GM23338 (cell line): Measurements from ENCODE around the gene WASF2.

Experiments used
- CREB1 ChIP-seq: fragments of 250-450 bp; sonication (Bioruptor Pico); IDR thresholded peaks from 2 replicates; pipeline ENCODE4 v1.5.0; 2020; ENCODE audit warnings: low read depth, mild to moderate bottlenecking, moderate library complexity
- CTCF ChIP-seq, 2 experiments: fragments of 200-600 bp in 1 of 2; sonication (generic) in 1 of 2; conservative IDR thresholded peaks; 2 replicates each; pipeline versions ENCODE4 v1.5.1 to v1.6.1; 2016 to 2017; ENCODE audit warnings: antibody characterized with exemption in 2 of 2, low read depth in 2 of 2, mild to moderate bottlenecking in 2 of 2, moderate library complexity in 1 of 2
- ETS1 ChIP-seq: IDR thresholded peaks from 2 replicates; pipeline ENCODE4 v1.6.1; 2016; ENCODE audit warnings: antibody characterized with exemption
- EZH2 ChIP-seq: fragments of 200-600 bp; sonication (generic); IDR thresholded peaks from one replicate; pipeline ENCODE4 v1.8.0; 2017; ENCODE audit warnings: antibody characterized with exemption, mild to moderate bottlenecking, low read depth; ENCODE audit not compliant: unreplicated experiment
- EZH2phosphoT487 ChIP-seq: fragments of 200-600 bp; sonication (generic); IDR thresholded peaks from one replicate; pipeline ENCODE4 v1.8.1; 2018; ENCODE audit warnings: antibody characterized with exemption; ENCODE audit not compliant: unreplicated experiment
- JUNB ChIP-seq: IDR thresholded peaks from one replicate; pipeline ENCODE4 v1.6.1; 2016; ENCODE audit warnings: antibody characterized with exemption; ENCODE audit not compliant: unreplicated experiment
- NANOG ChIP-seq: IDR thresholded peaks from 2 replicates; pipeline ENCODE4 v1.6.1; 2016; ENCODE audit warnings: antibody characterized with exemption, borderline replicate concordance
- POLR2AphosphoS5 ChIP-seq: IDR thresholded peaks from 2 replicates; pipeline ENCODE4 v1.6.1; 2016; ENCODE audit warnings: antibody characterized with exemption, low read depth
- REST ChIP-seq: IDR thresholded peaks from one replicate; pipeline ENCODE4 v1.6.1; 2018; ENCODE audit warnings: antibody characterized with exemption; ENCODE audit not compliant: unreplicated experiment
- STAT1 ChIP-seq: IDR thresholded peaks from one replicate; pipeline ENCODE4 v1.6.1; 2016; ENCODE audit warnings: antibody characterized with exemption; ENCODE audit not compliant: unreplicated experiment
- ZNF114 ChIP-seq: fragments of 250-450 bp; sonication (Bioruptor Pico); IDR thresholded peaks from 2 replicates; pipeline ENCODE4 v1.5.0; 2020; ENCODE audit warnings: mild to moderate bottlenecking, moderate library complexity
- ZNF462 ChIP-seq: fragments of 250-450 bp; sonication (Bioruptor Pico); IDR thresholded peaks from 2 replicates; pipeline ENCODE4 v1.5.0; 2020; ENCODE audit warnings: mild to moderate bottlenecking, moderate library complexity

DNA sequence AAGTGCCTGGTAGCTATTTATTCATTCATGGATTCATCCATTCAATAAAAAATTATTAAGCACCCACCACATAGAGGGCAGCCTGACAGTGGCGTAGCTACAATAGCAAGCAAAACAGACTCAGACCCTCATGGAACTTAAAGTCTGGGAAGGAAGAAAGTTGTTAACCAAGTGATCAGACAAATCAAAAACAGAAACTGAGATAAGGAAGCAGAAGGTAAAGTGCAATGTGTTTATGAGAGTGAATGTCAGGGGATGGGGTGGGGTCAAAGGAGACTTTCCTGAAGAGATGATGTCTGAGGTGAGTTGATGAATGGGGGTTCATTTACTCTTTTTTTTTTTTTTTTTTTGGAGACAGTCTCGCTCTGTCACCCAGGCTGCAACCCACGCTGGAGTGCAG is 2.8 kb upstream of the WASF2 start:
- TF ChIP-seq CTCF (conservative IDR thresholded peaks at IDR 0.05; ENCODE audit: low read depth in 2 of 2) (no peak), EZH2 (no peak), EZH2phosphoT487 (no peak), POLR2AphosphoS5 (no peak), REST (no peak), ZNF114 (no peak), CREB1 (no peak), ETS1 (no peak), STAT1 (no peak), ZNF462 (CRISPR knock-in tag) (no peak), JUNB (no peak), NANOG (no peak)
